GM19240 (cell line): ENCODE measurements around the gene GAK.

ENCODE experiments used
- DNase-seq: peaks from one replicate; pipeline ENCODE4 v3.0.0; 2011; ENCODE audit warnings: low spot score; ENCODE audit not compliant: insufficient read length

Gene GAK

DNA sequence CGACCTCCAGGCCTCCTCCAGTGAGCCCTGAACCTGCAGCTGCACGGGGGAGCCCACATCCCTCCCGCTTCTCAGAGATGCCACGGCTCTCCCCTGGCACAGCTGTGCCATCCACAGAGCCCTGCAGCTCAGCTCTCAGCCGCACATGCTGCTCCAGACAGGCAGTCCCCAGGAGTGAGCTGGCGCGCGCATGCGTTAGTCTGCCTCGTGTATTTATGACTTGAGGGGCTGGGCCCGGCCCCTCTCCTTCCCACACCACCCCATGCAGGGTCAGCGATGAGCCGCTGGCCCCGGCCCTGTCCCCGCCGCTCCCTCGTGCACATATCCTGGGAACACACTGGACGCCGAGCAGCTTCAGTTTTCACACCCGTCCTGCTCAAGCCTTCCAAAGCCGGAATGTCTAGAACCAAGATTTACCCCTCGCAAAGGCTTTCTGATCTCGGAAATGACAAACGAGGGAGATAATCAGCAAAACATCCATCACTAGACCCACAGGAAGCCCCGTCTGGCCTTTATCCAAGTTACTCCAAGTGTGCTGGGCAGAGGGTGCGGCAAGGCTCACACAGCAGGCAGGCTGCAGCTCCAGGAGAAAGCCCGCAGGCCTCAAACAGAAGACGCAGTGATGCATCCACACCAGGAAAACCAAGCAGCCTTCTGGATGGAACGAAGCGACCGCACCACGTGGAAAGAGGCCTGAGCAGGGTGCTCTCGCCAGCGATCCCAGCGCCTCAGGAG, 24.3 kb downstream of the GAK start:
- no peak for DNase-seq

DNA sequence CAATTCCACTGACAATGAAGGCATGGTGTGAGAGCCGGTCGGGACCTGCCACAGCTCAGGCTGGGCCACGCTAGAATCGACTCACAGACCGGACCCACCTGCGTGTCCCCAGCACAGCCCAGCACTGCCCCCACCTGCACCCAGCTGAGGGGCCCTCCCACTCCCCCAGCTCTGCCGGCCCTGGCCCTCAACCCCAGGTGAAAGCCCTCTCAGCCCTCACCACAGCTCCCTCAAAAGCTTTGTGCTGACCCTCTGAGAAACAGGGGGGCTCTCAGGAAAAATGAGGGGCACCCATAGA, 25.1 kb downstream of the GAK start:
- DNase-seq, result no peak

DNA sequence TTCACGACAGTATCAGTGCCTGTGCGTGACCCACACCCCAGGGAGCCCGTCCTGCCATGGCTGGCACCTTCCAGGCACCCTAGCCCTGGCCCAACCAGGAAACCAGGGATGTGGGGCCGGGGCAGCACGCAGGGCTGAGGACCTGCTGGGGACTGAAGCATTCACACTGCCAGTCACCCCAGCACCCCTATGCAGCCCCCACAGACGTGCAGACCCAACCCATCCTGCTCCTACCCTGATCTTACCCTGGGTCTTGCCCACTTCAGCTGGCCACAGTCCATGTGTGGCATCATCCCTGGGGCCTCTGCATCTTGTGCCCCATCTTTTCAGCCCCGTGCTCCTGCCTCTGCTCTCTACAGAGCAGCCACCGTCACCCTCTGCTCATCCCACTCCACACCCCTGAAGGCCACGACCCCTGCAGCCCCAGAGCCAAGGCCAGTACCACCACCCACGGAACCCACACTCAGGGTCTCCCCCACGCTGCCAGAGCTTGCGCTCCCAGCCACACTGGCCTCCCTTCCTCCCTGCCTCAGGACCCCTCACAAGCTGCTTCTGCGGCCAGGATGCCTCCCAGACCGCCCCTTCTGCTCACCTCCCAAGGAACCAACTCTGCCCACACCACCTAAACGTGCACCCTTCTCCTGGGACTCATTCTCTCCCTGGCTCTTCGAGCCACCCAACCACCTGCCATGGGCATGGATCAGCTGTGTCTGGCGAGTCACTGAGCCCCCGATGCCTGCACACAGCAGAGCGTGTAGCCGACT, 25.6 kb downstream of the GAK start:
- DNase-seq, result no peak

DNA sequence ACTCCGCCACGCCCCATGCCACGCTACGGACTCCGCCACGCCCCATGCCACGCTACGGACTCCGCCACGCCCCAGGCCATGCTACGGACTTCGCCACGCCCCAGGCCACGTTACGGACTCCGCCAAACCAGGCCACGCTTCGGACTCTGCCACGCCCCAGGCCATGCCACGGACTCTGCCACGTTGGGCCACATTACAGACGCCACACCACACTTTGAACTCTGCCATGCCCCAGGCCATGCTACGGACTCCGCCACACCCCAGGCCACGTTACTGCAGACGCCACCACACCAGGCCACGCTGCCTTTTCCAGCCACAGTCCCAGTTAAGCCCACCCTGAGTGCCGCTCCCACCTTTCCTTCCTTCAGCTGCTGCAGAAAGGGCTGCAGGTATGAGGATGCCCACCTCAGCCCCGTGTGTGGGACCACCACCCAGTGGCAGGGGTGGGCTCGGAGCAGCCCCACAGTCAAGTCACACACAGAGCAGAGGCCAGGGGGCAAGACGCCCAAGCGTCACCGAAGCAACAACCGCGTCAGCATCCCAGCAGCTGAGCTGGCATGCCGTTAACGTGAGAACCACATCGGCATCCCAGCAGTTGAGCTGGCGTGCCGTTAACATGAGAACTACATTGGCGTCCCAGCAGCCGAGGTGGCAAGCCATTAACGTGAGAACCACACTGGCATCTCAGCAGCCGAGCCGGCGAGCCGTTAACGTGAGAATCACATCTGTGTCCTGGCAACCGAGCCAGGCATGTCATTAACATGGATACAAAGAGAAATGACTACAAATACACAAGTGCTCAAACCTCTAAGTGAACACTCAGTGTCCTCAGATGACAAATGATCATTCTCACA, 26.4 kb downstream of the GAK start:
- no peak for DNase-seq

DNA sequence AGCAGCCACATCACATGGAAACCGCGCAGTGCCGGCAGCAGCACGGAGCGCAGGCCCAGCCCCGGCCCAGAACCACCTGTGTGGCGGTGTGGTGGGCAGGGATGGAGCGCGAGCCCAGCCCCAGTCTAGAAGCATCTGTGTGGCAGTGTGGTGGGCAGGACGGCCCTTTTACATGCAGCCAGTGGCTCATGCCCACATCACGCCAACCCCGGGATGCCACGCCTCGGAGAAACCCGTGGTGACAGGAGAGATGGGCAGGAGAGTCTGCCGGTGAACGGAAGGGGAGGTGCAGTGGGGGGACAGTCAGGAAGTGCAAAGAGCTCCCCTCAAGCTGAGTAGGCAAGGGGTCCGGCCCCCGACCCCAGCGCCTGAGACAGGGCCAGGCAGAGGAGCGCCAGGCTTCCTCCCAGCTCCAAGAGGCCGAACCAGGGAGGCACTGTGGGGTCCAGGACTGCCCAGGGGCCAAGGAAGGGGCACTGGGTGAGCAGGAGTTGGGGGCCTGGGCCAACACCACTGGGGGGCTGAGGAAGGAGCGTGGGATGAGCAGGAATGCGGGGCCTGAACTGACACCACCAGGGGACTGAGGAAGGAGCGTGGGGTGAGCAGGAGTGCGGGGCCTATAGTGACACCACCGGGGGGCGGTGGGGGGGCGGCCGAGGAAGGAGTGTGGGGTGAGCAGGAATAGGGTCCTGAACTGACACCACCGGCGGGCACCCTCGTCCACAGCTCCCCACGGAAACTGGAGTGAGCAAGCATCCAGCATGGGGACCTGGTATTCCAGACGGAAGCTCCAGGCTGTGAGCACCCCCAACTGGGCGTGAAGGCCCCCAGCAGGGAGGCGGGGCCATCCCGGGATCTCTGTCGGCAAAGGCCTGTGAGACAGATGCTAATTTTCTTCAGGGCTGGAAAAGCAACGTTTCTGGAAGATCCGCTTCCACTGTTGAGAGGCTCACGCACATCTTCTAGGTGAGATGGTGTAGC, 28.8 kb downstream of the GAK start:
- DNase-seq, result no peak

- DNase-seq, result no peak
These were observed 30.8 kb downstream of the GAK start for GRCh38 chr4:901192-901910.

- no peak for DNase-seq
These were observed 31.4 kb downstream of the GAK start for GRCh38 chr4:900721-901120.

DNA sequence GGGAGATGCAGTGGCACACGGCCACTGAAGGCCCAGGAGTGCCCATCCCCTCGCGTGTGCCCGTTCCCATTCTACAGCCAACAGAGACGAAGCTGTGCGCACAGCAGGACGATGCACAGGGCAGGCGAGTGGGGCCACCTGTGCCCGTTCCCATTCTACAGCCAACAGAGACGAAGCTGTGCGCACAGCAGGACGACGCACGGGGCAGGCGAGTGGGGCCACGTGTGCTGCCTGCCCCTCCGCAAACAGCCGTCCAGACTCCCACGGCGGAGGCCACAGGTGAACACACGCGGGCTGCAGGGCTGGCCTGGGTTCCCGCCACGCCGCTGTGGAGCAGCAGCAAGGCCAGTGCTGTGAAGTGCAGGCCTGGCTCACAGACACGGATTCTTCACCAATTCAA, 32.0 kb downstream of the GAK start:
- no peak for DNase-seq

- DNase-seq, result no peak
These were observed 32.6 kb downstream of the GAK start for GRCh38 chr4:899556-899906.

- DNase-seq, result no peak
These were observed 33.1 kb downstream of the GAK start for GRCh38 chr4:898869-899555.

GRCh38 chr4:898123-898522, 34.0 kb downstream of the GAK start:
- no peak for DNase-seq

- DNase-seq, result no peak
These were observed 35.5 kb downstream of the GAK start for GRCh38 chr4:896630-897029.

DNA sequence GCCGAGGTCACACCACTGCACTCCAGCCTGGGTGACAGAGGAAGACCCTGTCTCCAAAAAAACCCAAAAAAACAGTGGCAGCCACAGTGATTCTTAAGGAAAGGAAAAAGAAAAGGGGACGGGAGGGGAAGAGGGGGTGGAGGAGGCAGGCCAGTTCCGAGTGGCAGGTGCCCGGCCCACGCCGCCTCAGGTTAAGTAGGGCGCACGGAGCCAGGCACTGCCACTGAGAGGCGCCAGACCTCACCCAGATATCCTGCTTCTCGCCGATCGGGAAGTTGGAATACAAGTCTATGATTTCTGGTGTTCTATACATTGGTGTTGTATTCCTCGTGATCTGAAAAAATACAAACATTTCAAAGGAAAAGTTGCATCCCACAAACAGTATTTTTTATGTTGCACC, 35.9 kb downstream of the GAK start:
- DNase-seq, result no peak

DNA sequence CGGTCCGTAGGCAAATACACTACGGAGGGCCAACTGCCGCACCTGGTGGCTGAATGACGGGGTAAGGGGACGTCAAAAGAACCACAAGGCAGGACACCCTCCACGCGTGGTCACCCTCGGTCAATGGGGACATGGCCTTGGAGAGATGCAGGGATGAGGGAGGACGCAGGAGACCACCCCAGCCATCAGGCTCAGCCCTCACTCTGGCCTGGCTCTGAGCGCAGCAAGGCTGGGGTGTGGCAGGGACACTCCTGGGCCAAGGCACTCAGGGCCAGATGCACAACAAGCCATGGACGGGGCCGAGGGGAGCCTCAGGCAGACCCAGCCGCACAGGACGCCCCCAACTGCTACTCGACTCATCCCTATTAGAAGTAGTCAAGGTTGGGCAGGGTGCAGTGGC, 36.5 kb downstream of the GAK start:
- DNase-seq, result no peak

DNA sequence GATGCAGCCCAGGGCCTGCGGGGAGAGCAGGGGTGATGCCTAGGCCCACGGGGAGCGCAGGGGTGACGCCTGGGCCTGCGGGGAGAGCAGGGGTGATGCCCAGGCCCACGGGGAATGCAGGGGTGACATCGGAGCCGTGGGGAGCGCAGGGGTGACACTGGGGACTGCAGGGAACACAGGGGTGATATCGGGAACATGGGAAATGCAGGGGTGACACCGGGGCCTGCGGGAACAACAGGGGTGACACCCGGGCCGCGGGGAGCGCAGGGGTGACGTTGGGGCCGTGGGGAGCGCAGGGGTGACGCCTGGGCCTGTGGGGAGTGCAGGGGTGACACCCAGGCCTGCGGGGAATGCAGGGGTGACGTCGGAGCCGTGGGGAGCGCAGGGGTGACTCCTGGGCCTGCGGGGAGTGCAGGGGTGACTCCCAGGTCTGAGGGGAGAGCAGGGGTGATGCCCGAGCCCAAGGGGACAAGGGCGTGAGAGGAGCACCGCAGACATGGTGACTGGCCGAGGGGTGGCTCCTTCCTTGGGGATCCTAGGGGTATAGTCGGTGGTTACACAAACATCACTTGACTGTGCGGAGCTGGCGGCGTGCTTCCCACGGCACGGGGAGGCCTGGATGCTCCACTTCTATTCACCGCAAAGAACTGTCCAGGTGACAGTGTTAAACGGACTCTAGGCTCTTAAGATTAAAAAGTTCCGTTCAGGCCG, 38.0 kb downstream of the GAK start:
- DNase-seq, result no peak

DNA sequence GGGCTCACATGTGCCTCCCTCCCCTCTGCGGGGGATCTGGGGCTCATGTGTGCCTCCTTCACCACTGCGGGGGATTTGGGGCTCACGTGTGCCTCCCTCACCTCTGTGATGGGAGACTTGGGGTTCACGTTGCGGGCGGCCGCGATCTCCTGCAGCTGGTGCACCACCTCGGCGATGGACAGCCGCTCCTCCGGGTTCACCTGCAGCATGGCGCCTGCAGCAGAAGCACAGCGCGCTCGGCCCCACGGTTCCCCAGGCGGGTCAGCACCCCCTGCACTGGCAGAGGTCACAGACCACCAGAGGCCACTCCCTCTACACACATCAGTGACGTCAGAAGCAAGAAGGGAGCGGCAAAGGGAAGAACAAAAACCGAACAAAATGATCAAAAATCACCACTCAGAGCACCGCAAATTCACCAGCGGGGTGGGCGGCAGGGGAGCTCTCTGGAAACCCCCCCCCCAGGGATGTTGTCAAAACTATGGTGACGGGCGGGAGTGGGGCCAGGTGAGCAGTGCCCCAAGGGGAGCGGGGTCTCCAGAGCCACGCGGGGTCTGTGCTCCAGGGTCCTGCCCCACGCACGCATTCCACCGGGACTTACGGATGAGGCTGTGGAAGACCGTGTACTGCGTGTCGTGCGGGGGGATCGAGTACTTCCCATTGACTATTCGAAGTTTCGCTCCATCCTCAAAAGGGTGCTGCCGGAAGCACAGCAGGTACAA, 38.7 kb downstream of the GAK start:
- DNase-seq, result no peak

DNA sequence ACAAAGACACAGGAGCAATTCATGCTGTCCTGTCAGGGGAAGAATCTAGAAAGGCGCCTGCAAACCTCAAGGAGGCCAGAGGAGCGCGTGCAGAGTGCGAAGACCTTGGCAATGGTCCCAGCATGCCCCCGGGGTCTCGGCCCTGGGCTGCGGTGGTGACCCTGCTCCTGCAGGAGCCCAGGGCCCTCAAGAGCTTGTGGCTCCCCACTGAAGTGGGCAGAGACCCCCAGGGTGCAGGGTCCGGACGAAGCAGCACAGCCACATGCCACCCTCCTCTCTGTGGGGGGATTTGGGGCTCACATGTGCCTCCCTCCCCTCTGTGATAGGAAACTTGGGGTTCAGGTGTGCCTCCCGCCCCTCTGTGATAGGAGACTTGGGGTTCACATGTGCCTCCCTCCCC, 39.3 kb downstream of the GAK start:
- DNase-seq, result no peak

GRCh38 chr4:891747-892146, 40.4 kb downstream of the GAK start:
- no peak for DNase-seq
